HFF-Myc (cell line): Measurements from ENCODE around the gene LRFN2.

ENCODE experiments used
- DNase-seq: peaks from one replicate; pipeline ENCODE4 v3.0.0-alpha.2; 2011; ENCODE audit warnings: low read depth; ENCODE audit errors: extremely low read depth
- H3K4me3 ChIP-seq: replicated peaks from 2 replicates; pipeline ENCODE4 v1.5.1; 2011; ENCODE audit warnings: low read depth, mild to moderate bottlenecking, control low read depth, low read length
- TF ChIP-seq, protein P1 (sequence below): IDR thresholded peaks from 2 replicates; pipeline ENCODE4 v1.5.1; 2012; ENCODE audit warnings: mild to moderate bottlenecking, low read depth, low read length, control low read depth; ENCODE audit errors: missing control alignments

Gene LRFN2

DNA sequence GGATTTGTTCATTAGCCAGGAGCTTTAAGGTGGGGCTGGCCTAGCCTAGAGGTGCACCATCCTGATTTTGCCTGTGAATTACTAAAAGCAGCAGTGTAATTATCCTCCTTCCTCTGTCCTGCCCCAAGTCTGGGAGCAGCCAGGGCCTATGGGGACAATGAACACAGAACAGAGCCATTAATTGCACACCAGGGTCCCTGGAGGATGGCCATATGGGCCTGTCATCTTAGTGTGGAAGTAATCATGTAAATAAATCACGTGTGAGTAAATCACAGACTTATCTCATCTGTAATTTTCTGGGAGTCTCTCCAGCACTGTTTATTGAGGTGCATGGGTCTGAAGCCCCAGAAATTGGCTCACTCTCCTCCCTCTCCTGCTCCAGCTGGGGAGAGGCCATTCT, 176.3 kb downstream of the LRFN2 start:
- DNase-seq, result no peak
- H3K4me3 ChIP-seq, result no peak overlapping the region
- TF ChIP-seq, protein P1, sequence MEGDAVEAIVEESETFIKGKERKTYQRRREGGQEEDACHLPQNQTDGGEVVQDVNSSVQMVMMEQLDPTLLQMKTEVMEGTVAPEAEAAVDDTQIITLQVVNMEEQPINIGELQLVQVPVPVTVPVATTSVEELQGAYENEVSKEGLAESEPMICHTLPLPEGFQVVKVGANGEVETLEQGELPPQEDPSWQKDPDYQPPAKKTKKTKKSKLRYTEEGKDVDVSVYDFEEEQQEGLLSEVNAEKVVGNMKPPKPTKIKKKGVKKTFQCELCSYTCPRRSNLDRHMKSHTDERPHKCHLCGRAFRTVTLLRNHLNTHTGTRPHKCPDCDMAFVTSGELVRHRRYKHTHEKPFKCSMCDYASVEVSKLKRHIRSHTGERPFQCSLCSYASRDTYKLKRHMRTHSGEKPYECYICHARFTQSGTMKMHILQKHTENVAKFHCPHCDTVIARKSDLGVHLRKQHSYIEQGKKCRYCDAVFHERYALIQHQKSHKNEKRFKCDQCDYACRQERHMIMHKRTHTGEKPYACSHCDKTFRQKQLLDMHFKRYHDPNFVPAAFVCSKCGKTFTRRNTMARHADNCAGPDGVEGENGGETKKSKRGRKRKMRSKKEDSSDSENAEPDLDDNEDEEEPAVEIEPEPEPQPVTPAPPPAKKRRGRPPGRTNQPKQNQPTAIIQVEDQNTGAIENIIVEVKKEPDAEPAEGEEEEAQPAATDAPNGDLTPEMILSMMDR, result no peak

DNA sequence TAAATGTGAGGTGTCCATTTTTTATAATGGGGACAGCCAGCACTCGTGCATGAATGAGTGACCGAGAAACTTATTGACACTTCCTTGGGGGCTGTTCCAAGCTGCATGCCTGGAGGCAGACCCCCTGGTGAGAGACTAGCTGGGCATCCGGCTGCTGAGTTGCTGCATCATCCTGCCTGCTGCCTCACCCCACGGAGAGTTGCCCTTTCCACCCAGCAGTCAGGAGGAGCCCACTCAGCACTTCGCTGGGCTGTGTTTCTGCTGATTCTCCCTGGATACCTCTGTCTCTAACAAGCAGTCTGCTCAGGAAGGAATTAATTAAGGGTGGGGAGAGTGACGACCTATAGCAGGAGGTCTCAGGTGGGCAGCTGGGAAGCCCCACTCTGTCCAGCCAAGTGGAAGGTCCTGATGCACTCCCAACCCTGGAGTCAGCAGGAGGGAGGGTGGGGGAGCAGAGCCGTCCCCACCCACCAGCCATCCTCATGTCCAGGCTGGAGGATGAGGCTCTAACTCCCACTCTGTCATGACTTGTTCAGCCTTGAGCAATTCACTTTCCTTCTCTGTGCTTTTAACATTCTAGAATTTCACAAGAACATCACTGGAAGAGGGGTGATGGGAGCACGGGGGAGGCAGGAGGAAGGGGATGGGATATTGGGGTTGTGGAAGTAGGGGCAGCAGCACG, 177.3 kb downstream of the LRFN2 start:
- H3K4me3 ChIP-seq, result no peak overlapping the region
- no peak for DNase-seq
- TF ChIP-seq, protein P1, result no peak

DNA sequence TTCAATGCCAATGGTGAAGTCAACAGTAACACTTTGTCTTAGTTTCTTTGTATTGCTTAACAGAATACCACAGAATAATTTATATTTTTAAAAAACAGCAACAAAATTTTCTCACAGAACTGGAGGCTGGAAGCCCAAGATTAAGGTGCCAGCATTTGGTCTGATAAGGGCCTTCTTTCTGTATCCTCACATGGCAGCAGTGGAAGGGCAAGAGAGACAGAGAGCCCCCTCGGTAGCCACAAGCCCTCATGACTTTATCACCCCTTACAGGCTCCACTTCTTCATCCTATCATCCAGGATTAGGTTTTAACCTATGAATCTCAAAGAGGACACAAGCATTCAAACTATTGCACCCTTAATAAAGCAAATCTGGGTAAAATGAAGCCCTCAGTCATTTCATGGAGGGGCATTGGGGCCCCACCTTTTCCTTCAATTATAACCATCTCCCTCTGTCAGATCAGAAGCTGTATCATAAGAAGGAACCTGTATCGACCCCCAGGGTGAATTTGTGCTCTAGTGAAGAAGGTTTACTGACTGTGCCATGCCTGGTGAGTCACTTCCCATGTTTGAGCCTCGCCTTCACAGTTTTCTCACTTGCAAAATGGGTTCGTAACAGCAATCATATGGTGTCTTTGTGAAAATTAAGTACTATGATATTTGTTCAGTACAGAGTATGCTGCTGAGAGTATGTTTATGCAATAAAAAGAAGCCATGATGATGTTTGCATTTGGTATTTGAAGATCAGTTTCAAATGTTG, 178.2 kb downstream of the LRFN2 start:
- no peak for DNase-seq
- TF ChIP-seq, protein P1, result no peak
- no peak overlapping the region for H3K4me3 ChIP-seq

DNA sequence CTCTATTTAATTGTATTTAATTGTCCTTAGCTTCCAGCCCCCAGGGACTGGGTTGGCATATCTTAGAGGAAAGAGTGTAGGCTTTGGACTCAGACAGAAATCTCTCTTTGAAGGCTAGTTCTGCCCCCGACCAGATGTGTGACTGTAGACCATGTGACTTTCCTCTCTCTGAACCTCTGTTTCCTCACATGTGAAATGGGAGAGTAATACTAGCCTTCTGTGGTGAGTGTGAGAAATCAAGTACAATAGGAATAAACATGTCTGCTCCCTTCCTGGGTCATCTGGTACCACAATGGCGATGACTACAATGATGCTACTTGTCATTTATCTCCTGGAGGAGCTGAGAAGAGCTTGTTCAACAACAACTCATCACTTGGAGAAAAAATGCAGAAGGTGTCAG, 179.9 kb downstream of the LRFN2 start:
- DNase-seq, result no peak

DNA sequence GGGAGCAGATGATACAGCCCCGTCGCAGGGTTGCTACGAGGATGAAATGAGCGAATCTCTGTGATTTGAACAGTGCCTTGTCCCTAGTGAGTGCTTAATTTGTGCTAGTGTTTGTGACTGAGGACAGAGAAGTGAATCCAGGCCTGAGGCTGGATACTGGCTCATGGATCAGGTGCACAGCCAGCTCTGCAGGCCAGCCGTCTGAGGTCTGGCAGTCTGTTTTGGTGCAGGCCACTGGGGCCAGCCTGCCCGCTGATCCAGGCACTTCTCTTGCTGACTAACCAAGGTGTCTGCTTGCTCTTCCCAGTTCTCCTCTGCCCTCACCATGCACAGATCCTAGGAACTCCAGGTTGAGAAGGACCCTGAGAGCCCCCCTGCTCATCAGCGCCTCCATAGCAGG, 181.0 kb downstream of the LRFN2 start:
- TF ChIP-seq, protein P1, result no peak
- no peak for DNase-seq
- H3K4me3 ChIP-seq, result no peak overlapping the region

More for the DNA sequence above, 179.9 kb downstream of the LRFN2 start:
- H3K4me3 ChIP-seq, result no peak overlapping the region
- TF ChIP-seq, protein P1, result no peak

DNA sequence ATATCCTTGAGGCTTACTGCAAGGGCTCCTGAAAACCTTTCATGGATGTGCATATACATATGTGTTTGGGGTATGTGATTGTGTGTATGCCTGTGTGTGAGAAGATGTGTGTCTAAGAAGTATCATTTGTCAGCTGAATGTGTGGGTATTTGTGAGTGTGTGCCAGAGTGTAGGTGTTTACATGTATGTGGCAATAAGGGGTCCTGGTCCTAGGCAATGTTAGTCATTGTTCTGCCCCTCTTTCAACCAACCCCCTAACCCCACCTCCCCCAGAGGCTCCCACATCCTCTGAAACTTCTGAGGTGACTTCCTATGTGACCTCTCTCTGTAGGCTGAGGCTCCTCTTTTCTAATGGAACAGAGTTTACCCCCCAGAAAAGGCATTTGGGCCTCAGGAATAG, 186.4 kb downstream of the LRFN2 start:
- no peak for DNase-seq
- no peak overlapping the region for H3K4me3 ChIP-seq
- TF ChIP-seq, protein P1, result no peak
